ENCODE data around the gene HSP90AB1. TPM values are rescaled to one million over a fixed set of nuclear protein-coding genes. Genes with fewer than 3 reads are reported as not detected.
A peak's percentile ranks its signal among the peaks of the same experiment; 100 is the strongest.
"Not testable (repeated sequence)": the region's sequence is repeated elsewhere in the genome, so short reads cannot be mapped to it uniquely, and the experiment has no call there.

HSP90AB1 gene
- polyA plus RNA-seq, 1 experiment, result 943 TPM

- no peaks in the 10 kb centered on the region for H3K9me3 ChIP-seq (ENCODE audit: control insufficient read depth, insufficient read depth, low read length)
- CTCF ChIA-PET, result interaction anchor here (0.6 to 1.1 kb wide), 2 partner anchors 16 to 799 kb away, joined by 4 to 7 read pairs; no protein-coding TSS in a partner anchor
- no peak for DNase-seq (ENCODE audit: low read depth, low spot score)
- no peaks in the 10 kb centered on the region for H3K27me3 ChIP-seq (ENCODE audit: control insufficient read depth, insufficient read depth, low read length)
- POLR2A ChIA-PET, result interaction anchor here (0.7 to 1.3 kb wide), 2 partner anchors 9 to 17 kb away, joined by 4 to 5 read pairs; partner anchors contain the start of gene HSP90AB1
- no peak overlapping the region for H3K27ac ChIP-seq (ENCODE audit: low read depth, low read length)
- no peak overlapping the region for H3K4me3 ChIP-seq (ENCODE audit: low read depth, low read length)
- no peak for TF ChIP-seq CTCF (IDR thresholded peaks at IDR 0.05; ENCODE audit: low read depth, low read length)
Observed at GRCh38 chr6:44229376-44230033, 17.4 kb upstream of the HSP90AB1 start.

- DNase-seq (ENCODE audit: low read depth, low spot score), result no peak
- no peaks in the 10 kb centered on the region for H3K27me3 ChIP-seq (ENCODE audit: control insufficient read depth, insufficient read depth, low read length)
- TF ChIP-seq CTCF (IDR thresholded peaks at IDR 0.05; ENCODE audit: low read depth, low read length), result no peak
- H3K4me3 ChIP-seq (ENCODE audit: low read depth, low read length), result no peak overlapping the region
- H3K27ac ChIP-seq (ENCODE audit: low read depth, low read length), result no peak overlapping the region
- H3K9me3 ChIP-seq (ENCODE audit: control insufficient read depth, insufficient read depth, low read length), result no peaks in the 10 kb centered on the region
- ChIA-PET POLR2A (interaction anchor here (0.7 to 1.3 kb wide), 2 partner anchors 10 to 16 kb away, joined by 4 to 5 read pairs; partner anchors contain the start of gene HSP90AB1), CTCF (interaction anchor here (0.6 to 1.1 kb wide), 2 partner anchors 17 to 799 kb away, joined by 4 to 7 read pairs; no protein-coding TSS in a partner anchor)
Observed at GRCh38 chr6:44230034-44230675, 16.7 kb upstream of the HSP90AB1 start.

- H3K27ac ChIP-seq (ENCODE audit: low read depth, low read length); H3K27me3 ChIP-seq (ENCODE audit: control insufficient read depth, insufficient read depth, low read length); POLR2A ChIA-PET; DNase-seq (ENCODE audit: low read depth, low spot score); H3K9me3 ChIP-seq (ENCODE audit: control insufficient read depth, insufficient read depth, low read length); H3K4me3 ChIP-seq (ENCODE audit: low read depth, low read length); CTCF ChIA-PET: not testable (repeated sequence)
Observed at GRCh38 chr6:44231426-44231825, 15.5 kb upstream of the HSP90AB1 start.

- TF ChIP-seq CTCF (IDR thresholded peaks at IDR 0.05; ENCODE audit: low read depth, low read length), result no peak
- H3K9me3 ChIP-seq (ENCODE audit: control insufficient read depth, insufficient read depth, low read length), result no peaks in the 10 kb centered on the region
- H3K27me3 ChIP-seq (ENCODE audit: control insufficient read depth, insufficient read depth, low read length), result no peaks in the 10 kb centered on the region
- POLR2A ChIA-PET, result no interaction called here
- DNase-seq (ENCODE audit: low read depth, low spot score), result no peak
- CTCF ChIA-PET, result interaction anchor here (0.8 kb wide), 1 partner anchor 11 kb away, joined by 3 read pairs; no protein-coding TSS in a partner anchor
- H3K27ac ChIP-seq (ENCODE audit: low read depth, low read length), result no peak overlapping the region
- H3K4me3 ChIP-seq (ENCODE audit: low read depth, low read length), result no peak overlapping the region
Observed at GRCh38 chr6:44232676-44233566, 14.0 kb upstream of the HSP90AB1 start.

- no peak for TF ChIP-seq CTCF (IDR thresholded peaks at IDR 0.05; ENCODE audit: low read depth, low read length)
- POLR2A ChIA-PET, result interaction anchor here (0.6 to 2.1 kb wide), 4 partner anchors 10 to 14 kb away, joined by 3 to 27 read pairs (median 3); partner anchors contain the start of genes HSP90AB1 and SLC29A1
- no peaks in the 10 kb centered on the region for H3K9me3 ChIP-seq (ENCODE audit: control insufficient read depth, insufficient read depth, low read length)
- no peak for DNase-seq (ENCODE audit: low read depth, low spot score)
- no peaks in the 10 kb centered on the region for H3K27me3 ChIP-seq (ENCODE audit: control insufficient read depth, insufficient read depth, low read length)
- peak overlapping the region; percentile 69 for H3K27ac ChIP-seq (ENCODE audit: low read depth, low read length)
- H3K4me3 ChIP-seq (ENCODE audit: low read depth, low read length), result no peak overlapping the region
- CTCF ChIA-PET, result interaction anchor here (0.9 to 3.3 kb wide), 23 partner anchors 9 to 533 kb away, joined by 3 to 83 read pairs (median 6); partner anchors contain the start of genes HSP90AB1 and SLC29A1
Observed at GRCh38 chr6:44233567-44234100, 13.3 kb upstream of the HSP90AB1 start.
